ENCODE measurements around the gene LYZL6.
"Not testable (repeated sequence)": the region's sequence is repeated elsewhere in the genome, so short reads cannot be mapped to it uniquely, and the experiment has no call there.

LYZL6 gene

DNA sequence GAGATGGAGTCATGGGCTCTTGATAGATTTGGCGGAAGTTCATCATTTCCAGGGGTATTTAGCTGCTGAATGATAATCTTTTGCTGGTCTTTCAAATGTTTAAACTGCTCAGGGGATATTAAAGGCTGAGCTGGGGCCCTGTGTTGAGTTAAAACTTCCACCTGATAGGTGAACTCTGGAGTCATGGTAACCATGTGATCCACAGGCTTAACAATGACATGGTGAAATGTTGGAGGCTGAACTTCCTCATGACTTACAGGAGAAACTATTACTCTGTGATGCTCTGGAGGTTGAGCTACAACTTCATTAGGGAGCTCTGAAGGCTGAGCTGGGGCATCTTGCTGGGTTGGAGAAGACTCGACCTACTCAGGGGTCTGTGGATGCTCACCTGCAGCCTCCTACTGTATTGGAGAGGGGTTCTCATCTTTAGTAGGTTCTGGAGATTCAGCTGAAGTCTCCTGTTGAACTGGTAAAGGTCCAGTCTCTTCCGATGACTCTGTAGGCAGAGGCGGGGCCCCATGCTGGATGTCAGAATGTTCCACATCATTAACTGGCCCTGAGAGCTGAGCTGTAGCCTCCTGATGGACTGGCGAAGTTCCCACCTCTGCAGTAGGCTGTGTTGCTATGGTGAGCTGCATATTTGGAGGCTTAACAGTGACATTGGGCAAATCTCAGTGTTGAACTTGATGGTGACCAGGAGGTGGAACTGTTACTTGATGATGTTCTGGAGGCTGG lies 37.2 kb downstream of the LYZL6 start:
- DNase-seq = no peak

DNA sequence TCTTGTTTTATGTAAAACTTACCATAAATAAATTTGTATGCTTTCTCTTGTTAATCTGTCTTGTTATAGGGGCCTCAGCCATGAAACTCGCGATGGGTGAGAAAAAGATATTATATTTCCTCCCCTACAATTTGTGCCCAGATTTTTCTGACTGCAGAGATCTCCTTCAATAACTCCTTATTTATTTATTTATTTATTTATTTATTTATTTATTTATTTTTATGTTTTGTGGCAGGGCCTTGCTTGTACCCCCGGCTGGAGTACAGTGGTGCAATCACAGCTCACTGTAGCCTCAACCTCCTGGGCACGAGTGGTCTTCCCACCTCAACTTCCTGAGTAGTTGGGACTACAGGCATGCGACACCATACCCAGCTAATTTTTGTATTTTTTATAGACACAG lies 40.1 kb downstream of the LYZL6 start:
- no peak for DNase-seq

DNA sequence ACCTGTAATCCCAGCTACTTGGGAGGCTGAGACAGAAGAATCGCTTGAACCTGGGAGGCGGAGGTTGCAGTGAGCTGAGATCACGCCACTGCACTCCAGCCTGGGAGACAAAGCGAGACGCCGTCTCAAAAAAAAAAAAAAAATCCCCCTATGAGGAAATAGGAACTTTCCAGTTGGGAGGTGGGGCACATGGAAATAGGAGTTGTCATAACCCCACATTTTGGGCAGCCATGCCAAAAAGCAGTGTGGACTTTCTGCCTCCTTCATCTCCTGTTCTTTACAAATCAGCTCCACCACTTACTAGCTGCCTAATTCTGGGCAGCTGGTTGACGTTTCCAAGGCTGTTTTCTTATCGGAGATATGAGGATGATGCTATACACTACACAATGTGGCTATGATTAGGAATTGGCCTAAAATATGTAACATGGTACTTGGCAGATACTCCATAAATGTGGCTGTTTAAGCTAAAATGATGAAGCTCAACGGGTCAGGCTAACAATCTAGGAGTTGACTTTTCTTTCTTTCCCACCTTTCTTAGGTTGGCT lies 41.8 kb downstream of the LYZL6 start:
- no peak for DNase-seq

DNA sequence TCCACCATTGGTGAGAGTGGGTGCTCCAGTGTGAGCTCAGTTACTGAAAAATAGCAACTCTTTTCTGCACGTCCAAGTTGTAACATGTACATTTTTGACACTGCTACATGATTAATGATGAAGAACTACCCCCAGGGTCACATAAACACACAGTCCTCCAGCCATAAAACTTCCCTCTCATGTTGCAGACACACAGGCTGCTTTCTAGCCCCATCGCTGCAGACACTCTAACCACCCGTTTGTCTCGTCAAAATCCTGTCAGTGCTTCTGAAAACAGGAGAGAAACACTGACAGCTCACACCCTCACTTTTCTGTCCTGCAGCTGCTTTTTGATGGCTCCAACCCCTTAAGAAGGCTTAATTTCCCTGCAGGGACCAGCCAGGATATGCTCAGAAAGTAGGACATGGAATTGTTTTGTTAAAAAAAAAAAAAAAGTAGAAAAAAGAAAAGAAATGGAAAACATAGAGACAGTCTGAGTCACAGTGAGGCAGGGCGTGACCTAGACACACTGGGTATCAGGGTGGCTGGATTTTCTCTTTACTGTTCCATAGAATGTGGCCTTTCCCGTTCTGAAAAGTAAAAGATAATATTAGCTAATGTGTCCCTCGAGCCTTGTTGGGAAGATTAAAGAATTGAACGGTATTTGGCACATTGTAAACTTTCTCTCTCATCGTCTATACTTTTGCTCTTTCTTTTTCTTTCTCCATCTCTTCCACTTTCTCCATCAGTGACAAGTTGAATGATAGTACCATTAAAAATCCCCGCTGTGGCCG lies 42.6 kb downstream of the LYZL6 start:
- DNase-seq = no peak

DNA sequence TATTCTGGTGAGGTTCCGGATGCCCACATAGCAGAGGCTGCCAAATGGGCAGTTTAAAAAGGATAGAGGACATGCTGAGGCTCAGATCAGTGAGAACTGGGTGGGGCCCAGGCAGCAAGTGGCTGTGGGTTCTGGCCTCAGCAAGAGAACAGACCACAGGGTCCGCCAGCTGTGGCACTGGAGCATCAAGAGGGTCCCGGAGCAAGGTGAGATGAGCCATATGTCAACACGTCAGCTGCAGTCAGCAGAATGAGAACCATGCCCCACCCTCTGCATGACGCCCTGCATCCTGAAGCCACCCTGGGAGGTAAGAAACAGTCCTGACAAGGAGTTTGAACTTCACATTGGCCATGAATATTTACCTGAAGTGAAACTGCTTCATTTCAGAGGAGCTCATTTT lies 43.2 kb downstream of the LYZL6 start:
- DNase-seq = no peak

DNA sequence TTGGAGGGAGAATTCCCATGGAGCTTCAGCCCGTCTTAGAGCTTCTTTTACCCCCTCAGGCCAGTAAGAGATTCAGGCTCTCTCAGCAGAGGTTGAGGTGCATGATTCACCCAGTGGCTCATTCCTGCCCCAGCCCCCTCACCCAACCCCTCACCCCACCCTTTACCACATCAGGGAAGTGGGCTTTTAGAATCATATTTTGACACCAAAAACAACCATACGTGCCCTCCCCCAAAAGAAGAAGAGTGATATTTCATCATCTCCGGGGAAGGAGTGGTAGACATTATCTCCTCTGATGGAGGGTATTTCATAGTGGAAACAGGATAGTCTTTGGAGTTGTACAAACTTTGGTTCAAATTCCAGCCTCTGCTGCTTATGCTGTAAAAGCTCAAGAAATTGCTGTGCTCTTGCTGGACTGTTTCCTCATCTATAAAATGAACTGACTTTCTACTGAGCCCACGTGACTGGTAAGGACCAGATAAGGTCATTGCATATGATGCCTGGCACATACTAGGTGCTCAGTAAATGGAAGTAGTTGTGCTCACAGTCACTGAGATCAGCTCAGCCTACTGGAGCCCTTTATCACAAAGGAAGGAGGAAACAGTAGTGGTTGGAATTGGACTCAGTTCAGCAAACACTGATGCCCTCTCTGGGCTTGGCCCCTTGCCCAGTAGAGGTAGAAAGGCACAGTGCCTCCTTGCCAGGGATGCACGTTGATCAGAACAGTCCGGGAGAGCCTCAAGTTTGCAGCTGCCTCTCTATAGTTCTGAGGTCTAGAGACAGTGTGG lies 45.0 kb downstream of the LYZL6 start:
- DNase-seq = no peak

DNA sequence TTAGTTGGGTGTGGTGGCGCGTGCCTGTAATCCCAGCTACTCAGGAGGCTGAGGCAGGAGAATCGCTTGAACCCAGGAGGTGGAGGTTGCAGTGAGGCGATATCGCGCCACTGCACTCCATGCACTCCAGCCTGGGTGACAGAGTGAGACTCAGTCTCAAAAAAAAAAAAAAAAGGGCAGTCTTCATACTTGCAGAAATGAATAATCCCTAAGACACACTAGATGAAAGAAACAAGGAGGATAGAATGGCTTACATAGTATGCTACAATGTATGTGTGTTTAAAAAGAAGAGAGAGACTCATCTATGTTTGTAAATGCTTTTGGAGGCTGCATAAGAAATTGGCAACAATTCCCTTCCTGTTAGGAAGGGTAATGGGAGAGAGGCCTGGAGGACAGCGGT lies 45.7 kb downstream of the LYZL6 start:
- not testable (repeated sequence) for DNase-seq

DNA sequence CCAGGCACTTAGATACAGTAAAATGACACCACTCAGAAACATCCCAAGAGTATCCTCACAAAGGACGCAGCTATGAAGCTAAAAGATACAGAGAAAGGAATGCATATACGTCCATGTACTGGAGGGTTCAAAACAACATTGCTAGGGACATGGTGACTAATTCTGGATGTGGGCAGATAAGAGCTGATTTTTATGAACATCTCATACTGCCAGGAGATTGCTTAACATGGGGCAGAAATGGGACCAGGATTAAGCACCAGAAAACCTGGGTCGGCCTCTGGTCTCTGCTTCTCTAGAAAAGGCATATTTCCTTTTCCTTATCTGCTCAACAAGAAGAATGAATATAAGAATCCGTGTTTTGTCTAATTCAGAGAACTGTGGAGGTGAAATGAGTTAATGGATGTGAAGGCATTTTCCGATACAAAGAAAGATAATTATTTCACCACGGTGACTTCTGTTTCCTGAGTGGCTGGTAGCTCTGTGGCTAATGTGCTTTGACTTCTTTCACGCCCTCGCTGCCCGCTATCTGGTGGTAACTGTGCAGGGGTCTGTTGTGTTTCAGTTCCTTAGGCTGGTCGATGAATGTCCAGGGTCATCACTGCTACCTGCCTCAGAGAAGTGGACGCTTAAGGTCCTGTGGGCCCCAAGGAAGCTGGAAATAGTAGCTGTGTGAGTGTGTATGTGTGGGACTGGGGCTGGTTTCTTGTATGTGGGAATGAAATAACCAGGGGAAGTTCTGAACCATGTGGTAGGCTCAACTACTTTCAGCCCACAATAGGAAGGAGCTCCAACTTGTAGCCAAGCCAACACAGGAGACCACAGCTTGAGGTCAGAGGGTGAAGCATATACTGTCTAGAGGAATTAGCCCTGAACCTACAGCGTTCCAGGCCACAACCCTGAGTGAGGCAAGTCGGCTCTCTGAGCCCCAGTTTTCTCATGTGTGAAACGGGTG lies 47.6 kb downstream of the LYZL6 start:
- no peak for DNase-seq

DNA sequence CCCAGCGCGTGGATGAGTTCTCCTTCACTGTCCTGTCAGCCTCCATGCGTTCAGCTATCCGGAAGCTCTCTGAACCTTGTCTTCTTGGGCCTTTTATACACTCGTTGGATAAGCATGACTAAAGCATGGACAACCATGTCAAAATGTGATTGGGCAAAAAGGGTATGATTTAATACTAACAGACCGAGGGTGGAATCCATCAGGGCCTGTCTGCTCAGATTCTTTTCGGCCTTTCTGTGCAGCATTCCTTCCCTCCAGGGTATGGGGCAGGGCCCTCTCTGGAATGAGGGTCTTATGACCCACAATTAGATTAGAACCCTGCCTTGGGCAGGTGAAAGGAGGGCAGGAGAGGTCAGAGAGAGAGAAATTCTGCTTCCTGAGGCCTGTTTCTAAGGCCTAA lies 49.3 kb downstream of the LYZL6 start:
- no peak for DNase-seq

DNA sequence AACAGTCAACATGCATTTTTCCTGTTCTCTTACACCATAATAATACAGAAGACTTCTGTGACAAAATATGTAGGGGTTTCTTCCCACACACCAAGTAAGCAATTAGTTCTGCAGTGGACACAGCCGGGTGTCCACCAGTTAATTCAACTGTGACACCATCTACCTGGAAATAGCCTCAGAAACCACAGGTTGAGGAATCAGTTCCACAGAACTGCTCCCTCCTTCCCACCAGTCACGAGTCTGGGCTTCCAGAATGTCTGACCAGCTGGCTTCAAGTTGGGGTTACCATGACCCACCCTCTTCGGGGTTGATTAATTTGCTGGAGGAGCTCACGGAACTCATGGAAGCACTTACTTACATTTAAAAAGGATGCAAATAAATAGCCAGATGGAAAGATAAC lies 49.8 kb downstream of the LYZL6 start:
- DNase-seq = no peak

DNA sequence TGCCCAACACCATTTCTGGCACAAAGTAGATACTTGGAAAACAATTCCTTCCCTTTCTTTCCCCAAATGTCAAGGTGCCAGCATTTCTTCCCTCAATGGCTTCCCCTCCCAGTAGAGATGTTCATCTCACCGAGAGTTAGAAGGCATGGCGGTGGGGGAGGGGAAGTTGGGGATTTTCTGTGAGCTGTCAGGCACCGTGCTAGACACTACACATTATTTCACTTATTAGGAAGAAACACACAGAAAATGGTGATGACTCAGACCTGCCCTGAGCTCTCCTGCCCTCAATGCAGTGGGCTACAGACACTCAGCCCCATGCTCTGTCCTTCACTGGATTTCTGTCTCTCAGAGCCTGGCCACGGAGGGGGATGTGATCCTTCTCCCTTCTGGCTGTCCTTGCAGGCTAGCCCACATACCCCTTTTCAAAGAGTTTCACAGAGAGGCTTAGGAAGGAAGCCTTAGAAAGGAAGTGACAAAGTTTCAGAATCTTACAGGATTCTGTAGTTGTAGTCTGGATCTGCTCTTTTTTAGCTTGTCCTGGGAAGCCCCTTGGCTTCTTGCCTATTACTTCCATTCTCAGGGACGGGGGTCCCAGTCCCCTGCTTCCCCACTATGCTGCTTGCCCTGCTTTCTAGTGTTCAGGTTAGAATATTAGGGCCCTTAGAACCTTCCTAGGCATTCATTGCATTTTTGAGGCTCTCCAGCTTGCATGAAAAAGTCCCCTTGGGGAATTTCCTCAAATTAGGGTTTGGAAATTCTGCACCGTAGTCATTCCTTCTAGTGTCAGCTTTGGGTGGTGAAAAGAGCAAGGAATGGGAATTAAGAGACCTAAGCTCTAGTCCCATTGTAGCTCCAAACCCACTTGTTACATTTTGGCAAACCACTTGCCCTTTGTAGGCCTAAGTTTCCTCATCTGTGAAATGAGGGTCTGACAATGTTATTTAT lies 51.1 kb downstream of the LYZL6 start:
- no peak for DNase-seq

DNA sequence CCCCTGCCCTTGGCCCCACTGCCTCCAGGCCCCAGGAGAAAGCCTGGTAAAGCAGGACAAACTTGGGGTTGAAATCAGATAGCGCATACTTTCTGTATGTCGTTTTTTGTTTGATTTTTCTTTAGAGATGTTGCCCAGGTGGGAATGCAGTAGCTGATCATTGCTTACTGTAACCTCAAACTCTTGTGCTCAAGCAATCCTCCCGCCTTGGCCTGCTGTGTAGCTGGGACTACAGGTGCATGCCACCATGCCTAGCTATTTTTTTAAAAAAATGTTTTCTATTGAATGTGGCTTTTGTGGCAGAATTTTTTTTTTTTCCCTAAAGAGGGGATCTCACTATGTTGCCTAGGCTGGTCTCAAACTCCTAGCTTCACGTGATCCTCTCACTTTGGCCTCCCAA lies 52.2 kb downstream of the LYZL6 start:
- no peak for DNase-seq

DNA sequence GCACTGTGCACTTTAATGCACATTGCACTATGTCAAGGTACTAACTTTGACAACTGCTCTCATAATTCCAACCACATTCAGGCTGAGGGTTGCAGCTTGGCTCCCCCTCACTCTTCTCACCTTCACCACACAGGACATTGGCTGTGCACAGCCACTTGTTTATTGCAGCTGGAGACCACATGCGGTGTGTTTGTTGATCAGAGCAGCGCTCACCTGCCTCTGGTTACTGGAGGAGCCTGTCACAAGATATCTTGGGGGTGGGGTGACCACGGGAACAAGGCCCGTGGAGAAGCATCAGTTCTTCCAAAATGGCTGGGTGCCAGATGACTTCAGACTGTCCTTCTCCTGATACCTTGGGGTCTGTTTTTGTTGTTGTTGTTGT lies 52.7 kb downstream of the LYZL6 start:
- no peak for DNase-seq

DNA sequence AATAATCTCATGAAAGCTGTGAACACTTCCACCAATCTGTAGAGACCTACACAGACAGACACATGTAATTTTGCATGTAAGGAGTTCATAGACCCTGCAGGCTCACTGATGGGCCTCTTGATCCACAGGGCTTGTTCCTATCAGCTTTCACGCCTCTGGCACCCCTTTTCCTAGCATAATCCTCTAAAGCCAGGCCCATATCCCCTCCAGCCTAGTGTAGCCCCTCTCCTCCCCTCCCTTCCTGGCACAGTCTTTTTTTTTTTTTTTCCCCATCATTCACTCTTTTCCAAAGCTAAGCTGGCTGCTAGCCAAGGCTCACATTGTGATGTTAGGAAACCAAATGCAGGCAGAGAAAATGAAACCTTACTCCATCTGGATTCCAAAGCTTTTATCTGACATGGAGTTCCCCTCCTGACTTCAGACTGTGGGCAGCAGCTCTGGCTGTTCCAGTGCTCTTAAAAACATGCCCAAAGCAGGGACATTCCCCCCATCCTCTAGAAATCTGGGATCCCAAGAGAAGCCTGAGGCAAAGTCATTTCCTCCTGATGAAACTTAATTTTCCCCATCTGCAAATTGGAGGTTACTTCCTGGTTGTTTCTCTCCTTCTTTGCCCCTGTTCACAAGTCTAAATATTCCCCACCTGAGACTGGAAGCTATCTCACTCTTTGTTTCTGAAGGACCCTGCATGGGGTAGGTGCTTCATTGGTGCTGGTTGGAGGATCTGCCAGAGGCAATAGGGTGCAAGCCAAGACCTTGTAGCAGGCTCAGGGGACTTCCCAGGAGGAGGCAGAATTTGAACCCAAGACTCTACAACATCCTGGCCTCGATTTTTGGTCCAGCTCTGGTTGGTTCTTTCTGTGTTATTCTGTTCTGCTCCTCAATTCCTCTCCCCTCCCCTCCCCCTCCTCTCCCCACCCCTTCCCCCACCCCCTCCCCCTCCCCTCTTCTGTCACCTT lies 53.4 kb downstream of the LYZL6 start:
- DNase-seq = no peak

DNA sequence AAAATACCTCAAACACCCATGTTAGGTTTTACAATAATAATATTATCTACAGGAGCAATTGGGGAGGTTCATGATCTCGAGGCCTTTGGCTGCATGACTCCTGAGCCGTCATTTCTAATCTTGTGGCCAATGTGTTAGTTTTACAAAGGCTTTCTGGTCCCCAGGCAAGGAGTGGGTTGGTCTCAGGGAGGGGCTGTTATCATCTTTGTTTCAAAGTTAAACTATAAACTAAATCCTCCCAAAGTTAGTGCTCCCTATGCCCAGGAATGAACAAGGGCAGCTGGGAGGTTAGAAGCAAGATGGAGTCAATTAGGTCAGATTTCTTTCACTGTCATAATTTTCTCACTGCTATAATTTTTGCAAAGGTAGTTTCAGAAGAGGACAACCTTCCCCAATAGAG lies 54.3 kb downstream of the LYZL6 start:
- no peak for DNase-seq
